Left hindlimb (tissue), 1 donor: ENCODE measurements around the gene DGKH.
"Not testable (repeated sequence)": the region's sequence is repeated elsewhere in the genome, so short reads cannot be mapped to it uniquely, and the experiment has no call there.

Source experiments
- DNase-seq: peaks from one replicate; pipeline ENCODE4 v3.0.0-alpha.2; 2018

The DGKH gene

GRCh38 chr13:42170029-42170428, 121.6 kb downstream of the DGKH start:
- DNase-seq, result no peak

- DNase-seq, result no peak
Measured at GRCh38 chr13:42173789-42174343, 125.4 kb downstream of the DGKH start.

GRCh38 chr13:42174344-42175162, 126.1 kb downstream of the DGKH start:
- DNase-seq, result no peak

- no peak for DNase-seq
Measured at GRCh38 chr13:42176294-42176693, 127.8 kb downstream of the DGKH start.

- no peak for DNase-seq
Measured at GRCh38 chr13:42177189-42177588, 128.7 kb downstream of the DGKH start.

DNA sequence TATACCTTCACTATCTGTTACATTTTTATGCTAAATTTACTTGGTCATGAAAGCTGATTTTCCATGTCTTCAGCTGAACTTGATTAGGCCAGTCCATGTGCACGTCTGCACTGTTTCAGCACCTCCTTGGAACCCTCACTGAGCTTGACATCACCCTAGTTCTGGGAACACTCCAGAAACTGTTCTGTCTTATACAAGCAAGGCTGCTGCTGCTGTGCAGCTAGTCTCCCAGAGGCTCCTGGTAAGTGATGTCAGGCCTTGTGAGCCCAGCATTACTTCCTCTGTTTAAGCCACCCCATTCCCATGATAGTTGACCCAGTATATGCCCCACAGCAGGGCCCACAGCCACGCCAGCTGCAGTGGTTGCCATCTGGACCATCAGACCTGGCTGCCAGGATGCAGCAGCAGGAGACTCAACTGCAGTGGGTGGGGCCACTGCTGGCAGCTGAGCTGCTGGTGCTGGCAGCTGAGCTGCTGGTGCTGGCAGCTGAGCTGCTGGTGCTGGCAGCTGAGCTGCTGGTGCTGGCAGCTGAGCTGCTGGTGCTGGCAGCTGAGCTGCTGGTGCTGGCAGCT, 133.0 kb downstream of the DGKH start:
- DNase-seq, result peak; percentile 32

DNA sequence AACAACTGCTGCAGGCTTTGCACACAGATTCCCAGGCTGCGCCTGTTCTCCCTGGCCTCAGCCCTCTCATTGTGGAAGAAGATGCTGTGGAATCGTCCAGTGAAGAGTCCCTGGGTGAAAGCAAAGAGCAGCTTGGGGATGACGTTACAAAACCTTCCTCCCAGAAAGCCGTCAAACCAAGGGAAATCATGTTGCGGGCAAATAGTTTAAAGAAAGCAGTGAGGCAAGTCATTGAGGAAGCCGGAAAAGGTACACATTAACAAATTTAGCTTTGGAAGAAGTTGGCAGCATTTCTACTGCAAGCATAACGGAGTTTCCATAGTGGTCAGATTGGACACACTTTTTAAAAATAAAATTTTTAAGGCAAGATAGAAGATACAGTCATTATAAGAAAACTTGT, 140.6 kb downstream of the DGKH start:
- DNase-seq, result no peak

- no peak for DNase-seq
Measured at GRCh38 chr13:42190529-42190928, 142.1 kb downstream of the DGKH start.

DNA sequence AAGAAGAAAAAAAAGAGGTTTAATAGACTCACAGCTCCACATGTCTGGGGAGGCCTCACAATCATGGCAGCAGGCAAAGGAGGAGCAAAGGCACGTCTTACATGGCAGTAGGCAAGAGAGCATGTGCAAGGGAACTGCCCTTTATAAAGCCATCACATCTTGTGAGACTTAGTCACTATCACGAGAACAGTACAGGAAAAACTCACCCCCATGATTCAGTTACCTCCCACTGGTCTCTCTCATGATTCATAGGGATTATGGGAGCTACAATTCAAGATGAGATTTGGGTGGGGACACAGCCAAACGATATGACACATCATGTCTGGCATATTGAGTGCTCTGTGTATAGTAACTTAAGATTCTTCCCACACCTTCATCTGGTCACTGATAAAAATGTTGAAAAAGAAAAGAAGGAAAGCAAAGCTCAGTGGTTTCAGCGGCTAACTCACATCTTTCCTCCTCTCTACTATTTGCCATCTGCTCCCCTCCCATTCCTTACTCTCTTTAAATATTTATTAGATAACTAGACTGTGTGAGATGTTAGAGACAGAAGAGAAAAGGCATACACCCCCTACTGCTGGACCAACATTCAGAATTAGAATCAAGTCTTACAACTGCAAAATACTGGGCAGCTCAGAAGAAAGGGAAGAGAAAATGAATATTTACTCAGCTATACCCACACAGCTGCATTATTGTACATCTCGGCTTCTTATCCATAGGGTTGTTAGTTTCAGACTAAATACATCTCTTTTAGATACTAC, 163.4 kb downstream of the DGKH start:
- DNase-seq, result no peak

DNA sequence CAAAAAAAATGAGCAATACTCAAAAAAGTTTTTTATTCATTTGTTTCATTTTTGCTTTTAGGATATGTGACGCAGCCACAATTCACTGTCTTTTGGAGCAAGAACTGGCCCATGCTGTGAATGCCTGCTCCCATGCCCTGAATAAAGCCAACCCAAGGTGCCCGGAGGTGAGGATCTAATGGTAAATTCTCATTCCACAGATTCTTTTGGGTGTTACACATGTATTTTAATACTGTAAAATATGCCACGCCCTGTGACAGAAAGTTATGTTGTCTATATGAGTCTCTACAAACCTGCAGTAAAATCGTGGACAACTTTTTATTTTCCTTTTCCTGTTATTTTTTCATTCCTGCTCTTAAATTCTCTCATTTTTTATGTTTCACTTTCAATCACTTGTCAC, 166.0 kb downstream of the DGKH start:
- DNase-seq, result no peak

DNA sequence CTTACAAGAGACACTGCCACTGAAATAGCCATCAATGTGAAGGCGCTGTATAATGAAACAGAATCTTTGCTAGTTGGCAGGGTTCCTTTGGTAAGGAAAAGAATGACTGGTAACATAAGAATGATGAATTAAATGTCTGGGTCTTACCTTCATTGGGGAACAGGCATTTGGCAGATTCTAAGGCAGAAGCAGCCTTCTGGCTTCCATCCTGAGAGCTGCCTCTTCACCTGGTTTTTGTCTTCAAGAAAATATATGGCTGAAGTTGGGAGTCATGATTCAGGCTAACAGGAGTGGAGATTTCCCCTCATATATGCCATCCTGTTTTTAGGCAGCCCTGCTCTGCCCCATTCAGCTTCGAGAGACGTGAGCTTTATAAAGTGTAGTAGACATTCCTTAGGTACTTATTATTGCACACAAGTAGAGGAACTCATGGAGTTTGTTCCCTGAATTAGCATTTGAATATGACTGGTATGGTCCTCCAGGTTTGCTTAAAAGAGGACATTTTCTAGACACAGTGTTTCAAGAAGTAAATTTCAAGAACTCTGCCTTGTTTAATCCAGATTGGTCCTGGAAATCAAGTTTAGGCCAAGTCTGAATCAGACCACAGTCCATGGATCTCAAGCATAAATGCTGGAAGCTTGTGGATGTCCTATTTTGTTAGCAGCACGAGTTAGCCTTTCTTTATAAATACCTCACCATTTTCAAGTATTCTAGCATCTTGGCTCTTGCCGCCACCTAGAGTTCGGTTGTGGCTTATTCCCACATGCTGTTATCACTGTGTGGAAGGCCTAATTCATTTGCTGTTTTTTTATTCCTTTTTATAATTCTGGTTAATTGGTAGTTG, 167.4 kb downstream of the DGKH start:
- no peak for DNase-seq

DNA sequence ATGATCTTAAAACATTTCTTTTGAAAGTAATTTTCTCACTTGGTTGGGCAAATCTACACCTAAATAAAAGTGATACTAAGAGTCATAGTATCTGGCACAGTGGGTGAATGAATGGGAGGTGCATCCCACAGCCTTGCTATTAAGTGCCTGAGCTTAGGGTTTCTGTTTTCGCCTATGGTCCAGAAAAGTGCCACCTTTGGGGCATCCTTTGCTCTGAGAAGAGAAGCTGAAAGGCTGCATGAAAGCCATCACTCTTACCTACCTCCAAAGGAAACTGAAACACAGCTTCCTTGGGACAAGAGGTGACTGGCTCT, 167.9 kb downstream of the DGKH start:
- DNase-seq, result no peak

GRCh38 chr13:42218576-42218975, 170.1 kb downstream of the DGKH start:
- DNase-seq, result no peak

DNA sequence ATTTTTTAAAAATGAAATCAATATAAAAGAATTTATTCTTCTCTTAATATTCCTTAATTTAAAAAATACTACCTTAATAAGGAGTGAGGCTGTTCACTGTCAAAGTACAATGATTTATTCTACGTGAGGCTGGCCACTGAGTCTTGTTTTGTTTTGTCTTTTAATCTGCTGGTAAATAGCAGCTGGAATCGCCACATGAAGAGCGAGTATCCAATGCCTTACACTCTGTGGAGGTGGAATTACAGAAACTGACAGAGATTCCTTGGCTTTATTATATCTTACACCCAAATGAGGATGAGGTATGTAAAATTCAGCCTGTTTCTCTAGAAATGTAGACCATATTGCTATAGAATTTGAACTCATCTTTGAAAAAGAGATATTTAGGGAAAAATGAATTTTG, 170.6 kb downstream of the DGKH start:
- no peak for DNase-seq

GRCh38 chr13:42219876-42220275, 171.4 kb downstream of the DGKH start:
- no peak for DNase-seq

DNA sequence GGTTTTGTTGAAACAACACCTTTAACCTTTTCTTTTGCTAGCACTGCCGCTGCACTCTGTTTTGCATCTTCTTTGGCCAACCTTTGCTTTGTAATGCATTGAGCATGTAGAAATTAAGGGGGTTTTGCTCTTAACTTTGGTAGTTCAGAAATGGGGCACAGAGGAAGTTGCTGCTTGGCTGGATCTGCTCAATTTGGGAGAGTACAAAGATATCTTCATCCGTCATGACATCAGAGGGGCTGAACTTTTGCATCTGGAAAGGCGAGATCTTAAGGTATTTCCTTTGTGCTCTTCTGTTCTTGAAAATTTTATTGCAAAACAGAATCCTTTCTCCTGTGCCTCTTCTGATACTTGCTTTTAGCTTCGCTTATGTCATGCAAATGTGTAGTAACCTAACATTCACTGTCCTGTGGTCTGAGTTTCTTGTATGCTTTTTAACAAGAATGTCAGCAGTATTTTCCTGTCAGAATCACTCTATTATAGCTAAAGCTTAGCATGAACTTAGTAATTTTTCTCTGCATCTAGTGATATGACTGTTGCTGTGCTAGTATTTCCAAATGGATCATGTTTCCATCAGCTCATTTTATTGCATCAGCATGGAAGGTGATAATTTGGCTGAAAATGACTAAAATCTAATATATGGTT, 172.8 kb downstream of the DGKH start:
- no peak for DNase-seq

DNA sequence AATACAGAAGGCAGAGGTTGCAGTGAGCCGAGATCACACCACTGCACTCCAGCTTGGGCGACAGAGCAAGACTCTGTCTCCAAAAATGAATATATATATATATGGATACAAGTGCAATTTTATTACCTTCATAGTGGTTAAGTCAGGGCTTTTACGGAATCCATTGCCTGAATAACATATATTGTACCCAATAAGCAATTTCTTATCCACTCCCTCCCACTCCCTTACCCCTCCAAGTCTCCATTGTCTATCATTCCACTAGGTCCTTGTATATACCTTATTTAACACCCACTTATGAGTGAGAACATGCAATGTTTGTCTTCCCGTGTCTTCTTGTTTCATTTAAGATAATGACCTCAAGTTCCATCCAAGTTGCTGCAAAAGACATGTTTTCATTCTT, 175.2 kb downstream of the DGKH start:
- DNase-seq, result no peak

DNA sequence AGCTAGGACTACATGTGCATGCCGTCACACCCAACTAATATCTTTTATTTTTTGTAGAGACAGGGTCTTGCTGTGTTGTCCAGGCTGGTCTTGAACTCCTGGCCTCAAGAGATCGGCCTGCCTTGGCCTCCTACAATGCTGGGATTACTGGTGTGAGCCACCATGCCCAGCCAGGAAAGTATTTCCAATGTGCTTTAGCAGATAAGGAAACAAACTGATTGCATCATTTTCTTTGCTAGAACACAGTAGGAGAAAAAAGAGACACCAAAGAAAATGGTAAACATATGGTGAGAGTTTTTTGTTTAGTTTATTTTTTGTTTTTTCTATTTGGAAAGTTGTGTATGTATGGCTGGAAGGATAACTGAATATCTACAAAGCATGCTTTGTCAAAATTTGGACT, 176.6 kb downstream of the DGKH start:
- no peak for DNase-seq

GRCh38 chr13:42226759-42227158, 178.3 kb downstream of the DGKH start:
- not testable (repeated sequence) for DNase-seq

GRCh38 chr13:42228527-42228926, 180.1 kb downstream of the DGKH start:
- DNase-seq, result no peak

DNA sequence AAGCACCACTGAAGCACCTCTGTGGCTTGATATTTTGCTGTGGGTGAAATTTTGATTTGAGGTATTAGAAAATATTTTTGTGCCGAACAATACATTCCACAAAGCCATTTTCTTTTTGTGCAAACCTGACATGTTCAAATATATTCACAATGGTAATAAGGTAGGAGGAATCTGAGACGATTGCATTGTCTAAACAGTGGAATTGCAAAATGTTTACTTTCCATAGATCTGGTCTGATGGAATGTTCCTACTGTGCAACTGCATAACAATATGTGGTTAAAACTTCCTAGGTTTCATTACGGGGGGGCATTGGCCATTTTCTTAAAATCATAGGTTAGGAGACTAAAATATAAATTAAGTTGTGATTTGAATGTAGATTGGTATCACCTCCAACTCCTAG, 180.8 kb downstream of the DGKH start:
- DNase-seq, result no peak

GRCh38 chr13:42232671-42233070, 184.2 kb downstream of the DGKH start:
- no peak for DNase-seq
